HK-2 (cell line): ENCODE measurements around the gene DLG1.
"Not testable (repeated sequence)": the region's sequence is repeated elsewhere in the genome, so short reads cannot be mapped to it uniquely, and the experiment has no call there.

Source experiments
- DNase-seq: peaks from one replicate; pipeline ENCODE4 v3.0.0-alpha.2; 2018; ENCODE audit not compliant: unreplicated experiment

Gene DLG1

GRCh38 chr3:197244751-197245150 is 53.7 kb downstream of the DLG1 start:
- no peak for DNase-seq

DNA sequence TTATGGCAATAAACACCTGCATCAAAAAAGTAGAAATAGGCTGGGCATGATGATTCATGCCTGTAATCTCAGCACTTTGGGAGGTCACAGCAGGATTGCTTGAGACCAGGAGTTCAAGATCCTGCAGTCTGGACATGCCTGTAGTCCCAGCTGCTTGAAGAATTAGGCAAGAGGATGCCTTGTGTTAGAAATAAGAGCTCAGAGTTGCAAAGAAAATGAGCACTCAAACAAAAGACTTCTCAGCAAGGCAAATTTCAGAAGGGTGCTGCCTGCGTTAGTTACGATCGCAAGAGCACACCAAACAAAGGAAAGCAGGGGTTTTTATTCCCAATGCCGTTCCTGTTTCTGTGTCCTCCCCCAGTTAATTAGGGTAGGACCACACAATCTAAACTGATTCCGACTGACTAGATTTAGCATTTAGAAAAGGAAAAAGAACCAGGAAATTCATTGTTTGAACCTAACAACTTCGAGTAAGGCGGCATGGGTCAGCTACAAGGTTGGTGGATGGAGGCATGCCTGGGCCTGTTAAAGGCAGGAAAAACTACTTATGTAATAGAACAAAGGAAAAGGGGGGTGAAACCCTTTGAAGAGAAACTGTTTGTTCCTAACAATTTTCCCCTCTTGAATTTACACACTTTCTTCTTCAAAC is 55.5 kb downstream of the DLG1 start:
- DNase-seq = no peak

- no peak for DNase-seq
Measured at GRCh38 chr3:197241173-197241572, 57.2 kb downstream of the DLG1 start.

GRCh38 chr3:197239857-197240256 is 58.6 kb downstream of the DLG1 start:
- DNase-seq = no peak

GRCh38 chr3:197238842-197239241 is 59.6 kb downstream of the DLG1 start:
- no peak for DNase-seq

DNA sequence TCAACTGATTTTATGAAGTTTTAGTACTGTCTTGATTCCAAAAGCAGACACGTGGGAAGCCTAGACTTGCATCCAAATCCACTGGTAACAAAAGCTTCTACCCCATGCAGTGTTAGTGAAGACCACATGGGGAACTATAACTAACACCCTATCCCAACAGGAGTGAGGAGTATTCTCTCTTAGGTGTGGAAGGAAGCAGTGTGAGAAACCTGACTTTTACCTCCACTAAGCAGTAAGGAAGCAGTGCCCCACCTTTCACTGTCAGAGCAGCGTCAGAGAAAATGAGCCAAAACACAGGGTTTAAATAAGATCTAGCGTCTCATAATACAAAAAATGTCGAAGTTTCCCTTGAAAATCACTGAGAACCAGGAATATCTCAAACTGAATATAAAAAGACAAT is 60.5 kb downstream of the DLG1 start:
- no peak for DNase-seq

DNA sequence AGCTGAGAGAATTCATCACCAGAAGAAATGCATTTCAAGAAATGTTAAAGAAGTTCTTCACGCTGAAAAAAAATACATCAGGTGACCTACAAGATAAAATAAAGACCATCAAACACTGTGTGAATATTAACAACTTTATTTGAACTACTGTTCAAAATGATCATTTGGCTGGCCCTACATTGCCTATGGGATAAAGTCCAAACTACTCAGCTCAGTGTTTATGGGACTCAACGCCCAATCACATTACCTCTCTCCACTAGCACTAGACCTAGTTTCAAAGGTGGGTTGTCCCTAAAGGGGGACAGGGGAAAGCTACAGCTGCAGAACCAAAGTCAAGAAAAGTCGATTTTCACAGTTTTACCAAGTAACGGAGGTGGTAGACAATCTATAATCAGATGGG is 62.0 kb downstream of the DLG1 start:
- no peak for DNase-seq

DNA sequence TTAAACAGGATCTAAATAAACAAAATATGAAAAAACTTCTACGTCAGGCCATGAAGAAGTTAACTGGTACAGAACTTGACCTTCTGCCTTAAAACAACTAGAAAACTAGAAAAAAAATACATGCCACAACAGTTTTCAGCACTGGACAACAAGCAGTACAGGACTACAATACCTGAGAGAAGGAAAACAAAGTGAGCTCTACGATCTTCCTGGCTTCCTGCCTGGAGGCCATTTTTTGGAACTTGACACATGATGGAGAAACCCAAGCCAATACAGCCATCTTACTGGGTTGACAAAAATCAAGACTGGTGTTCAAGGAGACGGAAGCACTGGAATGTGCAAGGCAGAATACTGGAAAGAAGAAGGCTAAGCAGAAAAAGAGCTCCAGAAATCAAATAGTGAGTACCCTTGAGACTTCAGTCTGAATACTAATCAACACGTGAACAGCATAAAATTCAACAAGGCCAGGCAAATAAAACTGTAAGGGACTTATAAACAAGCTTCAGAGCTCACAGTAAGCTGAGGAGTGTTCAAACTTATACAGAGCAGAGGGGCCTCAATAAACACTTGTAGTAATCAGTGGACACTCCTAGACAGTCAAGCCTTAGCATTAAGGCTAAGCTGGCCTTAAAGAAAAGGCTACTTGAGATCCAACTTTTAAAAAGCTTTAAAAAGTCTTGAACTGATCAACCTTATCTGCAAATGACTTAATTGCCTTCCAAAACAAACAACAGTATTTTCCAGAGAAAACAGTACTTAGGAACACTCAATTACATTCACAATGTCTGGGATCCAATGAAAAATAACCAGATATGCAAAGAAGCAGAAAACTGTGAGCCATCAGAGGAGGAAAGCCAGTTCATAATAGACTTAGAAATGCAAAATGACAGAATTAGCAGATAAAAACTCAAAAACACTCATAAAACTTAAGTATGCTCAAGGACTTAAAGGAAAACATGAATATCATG is 63.2 kb downstream of the DLG1 start:
- DNase-seq = no peak

- no peak for DNase-seq
Measured at GRCh38 chr3:197231321-197231720, 67.1 kb downstream of the DLG1 start.

DNA sequence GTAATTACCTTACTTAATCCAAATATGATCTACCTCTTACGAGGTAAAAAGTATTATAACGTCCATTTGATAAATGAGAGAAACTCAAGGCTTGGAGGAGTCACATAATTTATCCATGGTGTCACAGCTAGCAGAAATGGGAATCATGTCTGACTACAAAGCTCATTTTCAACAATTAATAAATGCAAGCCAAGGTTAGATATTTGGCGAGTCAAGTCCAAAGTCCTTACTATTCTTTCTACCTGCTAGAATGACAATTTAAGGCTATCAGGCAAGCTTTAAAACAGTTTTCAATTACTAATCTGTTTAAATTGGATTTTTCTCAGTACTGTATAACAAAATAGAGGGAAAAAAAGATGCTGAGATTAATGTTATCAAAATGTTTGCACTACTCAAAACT is 68.6 kb downstream of the DLG1 start:
- DNase-seq = no peak

- DNase-seq = no peak
Measured at GRCh38 chr3:197229178-197229577, 69.2 kb downstream of the DLG1 start.

DNA sequence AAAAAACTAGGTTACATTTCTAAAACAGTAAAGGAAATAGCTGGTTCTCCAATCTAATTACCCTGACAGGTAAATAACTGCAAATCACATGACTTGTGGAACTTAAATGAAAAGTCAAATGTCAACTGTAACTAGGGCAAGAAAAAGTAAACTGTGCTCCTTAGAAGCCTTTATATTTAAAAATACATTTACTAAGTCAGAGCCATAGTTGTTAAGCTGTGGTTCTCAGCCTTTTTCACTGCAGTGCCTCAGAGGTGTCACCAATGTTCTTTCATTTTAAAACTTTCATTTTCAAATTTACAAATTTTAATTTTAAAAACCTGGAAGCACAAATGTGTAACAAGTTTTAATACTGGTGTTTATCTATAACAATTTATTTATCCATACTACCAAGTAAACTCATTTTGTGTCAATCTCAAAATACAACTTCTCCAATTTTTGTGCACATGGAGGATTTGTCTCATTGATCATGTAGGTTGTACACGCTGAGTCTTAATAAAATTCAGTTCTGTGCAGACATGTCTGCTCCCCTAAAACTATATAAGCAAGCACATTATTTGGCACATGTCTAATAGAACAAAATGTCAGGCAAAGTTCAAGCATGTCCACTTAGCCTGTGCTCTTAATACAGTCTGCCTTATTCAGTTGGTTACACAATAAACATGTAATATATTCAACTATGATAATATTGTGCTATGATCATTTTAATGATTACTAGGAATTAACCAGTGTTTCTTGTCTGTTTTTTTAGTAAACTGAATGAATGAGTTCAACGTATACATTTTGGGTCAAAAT is 70.4 kb downstream of the DLG1 start:
- no peak for DNase-seq

GRCh38 chr3:197226179-197226578 is 72.2 kb downstream of the DLG1 start:
- DNase-seq = no peak

DNA sequence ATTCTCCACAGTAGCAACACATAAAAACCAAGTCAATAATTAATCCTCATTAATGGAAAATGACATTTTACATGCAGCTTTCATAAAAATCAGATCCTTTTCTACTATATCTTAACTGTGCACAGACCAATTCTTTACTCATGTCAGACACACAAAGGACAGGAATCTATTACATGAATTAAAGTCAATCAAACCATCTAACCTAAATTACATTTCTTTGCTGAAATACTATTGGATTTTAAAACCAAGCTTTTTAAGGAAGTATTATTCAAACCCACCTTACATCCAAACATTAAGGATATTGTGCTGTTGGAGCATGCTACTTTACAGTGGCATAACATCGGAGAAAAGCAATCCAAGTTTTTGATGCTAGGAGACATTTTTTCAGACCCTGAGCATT is 72.8 kb downstream of the DLG1 start:
- DNase-seq = no peak

DNA sequence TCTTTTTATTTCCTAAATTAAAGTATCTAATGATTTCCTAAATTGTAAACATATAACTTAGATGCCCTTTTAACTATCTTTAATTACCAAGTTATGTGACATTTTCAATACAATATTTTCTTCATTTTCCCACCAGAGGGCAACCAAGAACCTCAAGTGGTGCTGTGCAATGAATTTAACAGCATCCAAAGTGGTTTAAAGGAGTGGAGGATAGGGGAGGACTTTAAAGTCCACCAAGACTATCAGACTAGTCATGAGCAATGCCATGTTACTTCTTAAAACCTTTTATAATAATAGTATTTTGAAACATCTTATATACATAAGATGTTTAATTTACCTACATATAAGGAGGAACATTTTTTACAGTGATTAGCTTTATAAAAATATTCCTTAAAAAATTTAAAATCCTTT is 74.4 kb downstream of the DLG1 start:
- DNase-seq = no peak

GRCh38 chr3:197222937-197223370 is 75.5 kb downstream of the DLG1 start:
- DNase-seq = no peak

DNA sequence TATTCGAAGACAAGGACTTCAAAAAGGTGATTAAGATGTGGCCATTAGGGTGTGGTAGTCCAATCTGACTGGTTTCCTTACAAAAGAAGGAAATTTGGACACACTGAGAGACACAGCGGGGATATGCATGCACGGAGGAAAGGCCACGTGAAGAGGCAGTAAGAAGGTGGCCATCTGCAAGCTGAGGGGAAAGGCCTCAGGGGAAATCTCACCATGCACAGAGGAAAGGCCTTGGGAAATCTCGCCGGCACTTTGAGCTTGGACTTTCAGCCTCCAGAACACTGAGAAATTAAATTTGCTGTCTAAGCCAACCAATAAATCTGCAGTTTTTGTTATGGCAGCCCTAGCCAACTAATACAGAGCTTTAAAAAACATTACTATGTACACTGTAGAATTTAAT is 78.8 kb downstream of the DLG1 start:
- DNase-seq = no peak

GRCh38 chr3:197218210-197218609 is 80.2 kb downstream of the DLG1 start:
- DNase-seq = no peak

- no peak for DNase-seq
Measured at GRCh38 chr3:197216914-197217313, 81.5 kb downstream of the DLG1 start.

DNA sequence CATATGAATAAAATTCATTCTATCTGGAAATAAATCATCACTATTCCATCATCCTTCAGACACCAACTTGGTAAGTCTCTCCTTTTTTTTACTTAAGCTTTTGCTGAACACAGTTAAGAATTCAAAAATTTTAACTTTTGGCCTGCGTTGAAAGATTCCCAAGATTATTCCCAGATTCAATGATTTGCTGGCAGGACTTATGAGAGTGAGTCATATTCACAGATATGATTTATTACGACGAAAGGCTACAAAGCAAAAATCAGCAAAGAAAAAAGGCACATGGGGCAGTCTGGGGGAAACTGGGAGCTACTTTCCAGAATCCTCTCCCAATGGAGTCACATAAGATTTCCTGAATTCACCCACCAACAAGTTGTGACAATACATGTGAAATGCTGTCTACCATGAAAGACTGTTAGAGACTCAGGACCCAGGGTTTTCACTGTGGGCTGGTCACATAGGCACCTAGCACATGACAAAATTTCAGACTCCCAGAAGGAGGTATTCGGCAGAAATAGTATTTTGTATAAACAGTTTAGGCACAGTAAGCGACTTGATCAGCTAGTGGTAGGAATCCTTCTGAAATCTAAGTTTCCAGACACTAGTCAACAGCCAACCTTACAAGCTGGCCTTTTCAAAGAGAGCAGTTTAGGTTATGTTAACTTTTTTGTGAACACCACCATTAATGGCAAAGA is 82.1 kb downstream of the DLG1 start:
- DNase-seq = no peak

DNA sequence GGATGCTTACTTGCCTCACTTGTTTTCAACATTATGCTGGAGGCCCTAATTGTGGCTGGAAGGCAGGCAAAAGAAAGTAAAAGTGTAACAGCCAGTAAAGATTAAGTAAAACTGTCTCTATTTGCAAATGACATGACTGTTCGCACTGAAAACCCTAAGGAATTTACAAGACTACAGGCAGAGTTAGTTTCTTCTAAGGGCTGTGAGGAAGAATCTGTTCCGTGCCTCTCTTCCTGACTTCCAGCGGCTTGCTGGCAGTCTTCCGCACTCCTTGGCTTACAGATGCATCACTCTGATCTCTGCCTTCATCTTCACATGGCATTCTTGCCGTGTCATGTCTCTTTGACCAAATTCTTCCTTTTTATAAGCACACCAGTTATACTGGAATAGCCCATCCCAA is 86.1 kb downstream of the DLG1 start:
- no peak for DNase-seq

DNA sequence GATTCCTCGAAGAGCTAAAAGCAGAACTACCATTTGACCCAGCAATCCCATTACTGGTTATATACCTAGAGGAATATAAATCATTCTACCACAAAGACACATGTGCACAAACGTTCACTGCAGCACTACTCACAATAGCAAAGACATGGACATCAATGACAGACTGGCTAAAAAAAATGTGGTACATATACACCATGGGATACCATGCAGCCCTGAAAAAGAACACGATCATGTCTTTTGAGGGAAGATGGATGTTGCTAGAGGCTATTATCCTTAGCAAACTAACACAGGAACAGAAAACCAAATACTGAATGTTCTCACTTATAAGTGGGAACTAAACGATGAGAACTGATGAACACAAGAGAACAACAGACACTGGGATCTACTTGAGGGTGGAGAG is 86.7 kb downstream of the DLG1 start:
- DNase-seq = not testable (repeated sequence)
